Activated CD8-positive, alpha-beta memory T cell treated with anti-CD3 and anti-CD28 coated beads, Interleukin-2, amount 10 ng/mL, durations not matched to agents 7 days and 5 days (primary cell): ENCODE data around the gene KAZN. TPM values are rescaled to one million over a fixed set of nuclear protein-coding genes. Genes with fewer than 3 reads are reported as not detected.

Experiments used
- ATAC-seq: fragments of 150-1000 bp; cut with Tn5 transposase; one replicate; pipeline ENCODE4 v1.10.0; 2021; ENCODE audit warnings: moderate library complexity
- CTCF ChIA-PET: fragments of 350-600 bp; sonication (Branson Sonifier 250); formaldehyde crosslinking; loops from one replicate; lab custom pipeline; 2021; ENCODE audit warnings: antibody characterized with exemption; lab: Charles Lee
- DNase-seq: peaks from one replicate; pipeline ENCODE4 v3.0.0-alpha.2; 2020
- H3K27ac Mint-ChIP-seq: one replicate; pipeline ENCODE4 v1.8.0; 2021; ENCODE audit warnings: mild to moderate bottlenecking, mixed read lengths
- H3K27me3 Mint-ChIP-seq: one replicate; pipeline ENCODE4 v1.8.0; 2021; ENCODE audit warnings: mixed read lengths
- H3K36me3 Mint-ChIP-seq: one replicate; pipeline ENCODE4 v1.8.0; 2021; ENCODE audit warnings: mild to moderate bottlenecking, mixed read lengths
- H3K4me1 Mint-ChIP-seq: one replicate; pipeline ENCODE4 v1.8.0; 2021; ENCODE audit warnings: mixed read lengths
- H3K4me3 Mint-ChIP-seq: one replicate; pipeline ENCODE4 v1.8.0; 2021; ENCODE audit warnings: mild to moderate bottlenecking, moderate library complexity, mixed read lengths
- H3K9me3 Mint-ChIP-seq: one replicate; pipeline ENCODE4 v1.8.0; 2022; ENCODE audit warnings: low read depth, mixed read lengths
- total RNA-seq, 2 experiments: library from RNA; stranded (reverse); gene quantifications; one replicate each; pipeline ENCODE4 v1.2.3, GENCODE V29; 2021

KAZN gene
- total RNA-seq, 2 experiments from 2014 or later = 0.12 to 0.15 TPM

- no peak overlapping the region for H3K4me3 Mint-ChIP-seq
- H3K27me3 Mint-ChIP-seq = no peaks in the 10 kb centered on the region
- no peaks in the 10 kb centered on the region for H3K9me3 Mint-ChIP-seq
- ATAC-seq (no peak), DNase-seq (no peak)
- no peaks in the 10 kb centered on the region for H3K36me3 Mint-ChIP-seq
- CTCF ChIA-PET = no interaction called here
- H3K4me1 Mint-ChIP-seq = no peaks in the 10 kb centered on the region
- no peak overlapping the region for H3K27ac Mint-ChIP-seq
Observed at GRCh38 chr1:15049067-15049466, 450.6 kb downstream of the KAZN start.

- no peak for ATAC-seq
- DNase-seq = no peak
- H3K36me3 Mint-ChIP-seq = no peaks in the 10 kb centered on the region
- no peak overlapping the region for H3K4me3 Mint-ChIP-seq
- no peaks in the 10 kb centered on the region for H3K9me3 Mint-ChIP-seq
- CTCF ChIA-PET = no interaction called here
- no peaks in the 10 kb centered on the region for H3K4me1 Mint-ChIP-seq
- no peaks in the 10 kb centered on the region for H3K27me3 Mint-ChIP-seq
- H3K27ac Mint-ChIP-seq = no peak overlapping the region
Observed at GRCh38 chr1:15051882-15052528, 453.5 kb downstream of the KAZN start.

GRCh38 chr1:15053153-15053552 is 454.7 kb downstream of the KAZN start:
- Mint-ChIP-seq H3K27me3 (no peaks in the 10 kb centered on the region), H3K27ac (no peak overlapping the region), H3K4me3 (no peak overlapping the region), H3K9me3 (no peaks in the 10 kb centered on the region), H3K36me3 (no peaks in the 10 kb centered on the region), H3K4me1 (no peaks in the 10 kb centered on the region)
- ATAC-seq = no peak
- CTCF ChIA-PET = no interaction called here
- no peak for DNase-seq

GRCh38 chr1:15055736-15056415 is 457.4 kb downstream of the KAZN start:
- H3K27ac Mint-ChIP-seq = no peak overlapping the region
- no peak overlapping the region for H3K4me3 Mint-ChIP-seq
- no peak for ATAC-seq
- no peaks in the 10 kb centered on the region for H3K4me1 Mint-ChIP-seq
- no peaks in the 10 kb centered on the region for H3K36me3 Mint-ChIP-seq
- H3K27me3 Mint-ChIP-seq = no peaks in the 10 kb centered on the region
- no peak for DNase-seq
- H3K9me3 Mint-ChIP-seq = no peaks in the 10 kb centered on the region
- CTCF ChIA-PET = no interaction called here

GRCh38 chr1:15056515-15057285 is 458.2 kb downstream of the KAZN start:
- Mint-ChIP-seq H3K27me3 (no peaks in the 10 kb centered on the region), H3K27ac (no peak overlapping the region), H3K9me3 (no peaks in the 10 kb centered on the region), H3K36me3 (no peaks in the 10 kb centered on the region), H3K4me1 (no peaks in the 10 kb centered on the region), H3K4me3 (no peak overlapping the region)
- ATAC-seq (no peak), DNase-seq (no peak)
- CTCF ChIA-PET = no interaction called here

GRCh38 chr1:15057834-15058233 is 459.3 kb downstream of the KAZN start:
- no peaks in the 10 kb centered on the region for H3K4me1 Mint-ChIP-seq
- DNase-seq (no peak), ATAC-seq (no peak)
- H3K27me3 Mint-ChIP-seq = no peaks in the 10 kb centered on the region
- H3K9me3 Mint-ChIP-seq = peaks cover 3% of the 10 kb centered on the region
- H3K4me3 Mint-ChIP-seq = no peak overlapping the region
- CTCF ChIA-PET = no interaction called here
- H3K36me3 Mint-ChIP-seq = no peaks in the 10 kb centered on the region
- H3K27ac Mint-ChIP-seq = no peak overlapping the region

- no peaks in the 10 kb centered on the region for H3K4me1 Mint-ChIP-seq
- DNase-seq (no peak), ATAC-seq (no peak)
- H3K9me3 Mint-ChIP-seq = peaks cover 3% of the 10 kb centered on the region
- H3K4me3 Mint-ChIP-seq = no peak overlapping the region
- CTCF ChIA-PET = no interaction called here
- no peak overlapping the region for H3K27ac Mint-ChIP-seq
- H3K36me3 Mint-ChIP-seq = no peaks in the 10 kb centered on the region
- no peaks in the 10 kb centered on the region for H3K27me3 Mint-ChIP-seq
Observed at GRCh38 chr1:15058261-15058660, 459.8 kb downstream of the KAZN start.

- DNase-seq (no peak), ATAC-seq (no peak)
- Mint-ChIP-seq H3K4me1 (no peaks in the 10 kb centered on the region), H3K27ac (no peak overlapping the region), H3K27me3 (no peaks in the 10 kb centered on the region), H3K4me3 (no peak overlapping the region), H3K36me3 (no peaks in the 10 kb centered on the region), H3K9me3 (peaks cover 3% of the 10 kb centered on the region)
- CTCF ChIA-PET = interaction anchor here (1.6 kb wide), 1 partner anchor 13 kb away, joined by 5 read pairs; no protein-coding TSS in a partner anchor
Observed at GRCh38 chr1:15060104-15060503, 461.6 kb downstream of the KAZN start.

- H3K9me3 Mint-ChIP-seq = peaks cover 3% of the 10 kb centered on the region
- H3K4me3 Mint-ChIP-seq = no peak overlapping the region
- ATAC-seq (no peak), DNase-seq (no peak)
- peaks cover 3% of the 10 kb centered on the region for H3K27me3 Mint-ChIP-seq
- no peaks in the 10 kb centered on the region for H3K4me1 Mint-ChIP-seq
- H3K36me3 Mint-ChIP-seq = no peaks in the 10 kb centered on the region
- no peak overlapping the region for H3K27ac Mint-ChIP-seq
- CTCF ChIA-PET = no interaction called here
Observed at GRCh38 chr1:15062479-15063099, 464.1 kb downstream of the KAZN start.

- ATAC-seq = no peak
- Mint-ChIP-seq H3K4me3 (no peak overlapping the region), H3K36me3 (no peaks in the 10 kb centered on the region), H3K27ac (no peak overlapping the region), H3K9me3 (peaks cover 3% of the 10 kb centered on the region), H3K4me1 (no peaks in the 10 kb centered on the region), H3K27me3 (peaks cover 3% of the 10 kb centered on the region)
- no peak for DNase-seq
- CTCF ChIA-PET = no interaction called here
Observed at GRCh38 chr1:15063346-15063745, 464.9 kb downstream of the KAZN start.

GRCh38 chr1:15063783-15064182 is 465.3 kb downstream of the KAZN start:
- Mint-ChIP-seq H3K27me3 (peaks cover 3% of the 10 kb centered on the region), H3K4me1 (no peaks in the 10 kb centered on the region), H3K27ac (no peak overlapping the region), H3K36me3 (no peaks in the 10 kb centered on the region), H3K4me3 (no peak overlapping the region), H3K9me3 (peaks cover 3% of the 10 kb centered on the region)
- CTCF ChIA-PET = no interaction called here
- ATAC-seq (no peak), DNase-seq (no peak)

- Mint-ChIP-seq H3K27ac (no peak overlapping the region), H3K36me3 (no peaks in the 10 kb centered on the region), H3K27me3 (peaks cover 3% of the 10 kb centered on the region), H3K9me3 (peaks cover 3% of the 10 kb centered on the region), H3K4me1 (no peaks in the 10 kb centered on the region), H3K4me3 (no peak overlapping the region)
- DNase-seq = no peak
- CTCF ChIA-PET = no interaction called here
- ATAC-seq = no peak
Observed at GRCh38 chr1:15064217-15064929, 465.9 kb downstream of the KAZN start.

GRCh38 chr1:15065291-15065690 is 466.8 kb downstream of the KAZN start:
- H3K9me3 Mint-ChIP-seq = peaks cover 3% of the 10 kb centered on the region
- no peak for DNase-seq
- ATAC-seq = no peak
- no peak overlapping the region for H3K27ac Mint-ChIP-seq
- CTCF ChIA-PET = no interaction called here
- H3K4me1 Mint-ChIP-seq = no peaks in the 10 kb centered on the region
- no peaks in the 10 kb centered on the region for H3K36me3 Mint-ChIP-seq
- H3K27me3 Mint-ChIP-seq = peaks cover 3% of the 10 kb centered on the region
- no peak overlapping the region for H3K4me3 Mint-ChIP-seq
